GM12874 (cell line): Measurements from ENCODE around the gene CELSR2.

Experiments
- TF ChIP-seq, protein P1 (sequence below): IDR thresholded peaks from 2 replicates; pipeline ENCODE4 v1.5.1; 2011; ENCODE audit warnings: low read depth, mild to moderate bottlenecking, control low read depth, low read length, moderate library complexity; ENCODE audit not compliant: insufficient read depth

CELSR2 gene

DNA sequence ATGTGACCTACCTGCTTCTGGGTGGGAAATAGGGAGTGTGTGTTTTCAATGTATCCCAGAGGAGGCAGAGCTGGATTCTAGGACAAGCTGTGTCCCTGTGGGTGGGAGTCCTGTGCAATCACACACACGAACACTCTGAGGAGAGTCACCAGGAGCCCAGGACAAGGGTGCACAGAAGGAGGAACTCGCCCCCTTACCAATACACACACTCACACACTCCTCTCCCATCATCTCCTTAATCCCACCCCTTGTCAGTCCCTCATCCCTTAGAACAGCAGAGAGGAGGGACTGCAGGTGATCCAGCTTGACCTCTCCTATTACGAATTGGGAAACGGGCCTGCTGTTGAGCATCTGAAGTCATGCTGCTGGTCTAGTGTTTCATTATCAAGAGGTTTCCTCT is 65.9 kb downstream of the CELSR2 start:
- TF ChIP-seq, protein P1, sequence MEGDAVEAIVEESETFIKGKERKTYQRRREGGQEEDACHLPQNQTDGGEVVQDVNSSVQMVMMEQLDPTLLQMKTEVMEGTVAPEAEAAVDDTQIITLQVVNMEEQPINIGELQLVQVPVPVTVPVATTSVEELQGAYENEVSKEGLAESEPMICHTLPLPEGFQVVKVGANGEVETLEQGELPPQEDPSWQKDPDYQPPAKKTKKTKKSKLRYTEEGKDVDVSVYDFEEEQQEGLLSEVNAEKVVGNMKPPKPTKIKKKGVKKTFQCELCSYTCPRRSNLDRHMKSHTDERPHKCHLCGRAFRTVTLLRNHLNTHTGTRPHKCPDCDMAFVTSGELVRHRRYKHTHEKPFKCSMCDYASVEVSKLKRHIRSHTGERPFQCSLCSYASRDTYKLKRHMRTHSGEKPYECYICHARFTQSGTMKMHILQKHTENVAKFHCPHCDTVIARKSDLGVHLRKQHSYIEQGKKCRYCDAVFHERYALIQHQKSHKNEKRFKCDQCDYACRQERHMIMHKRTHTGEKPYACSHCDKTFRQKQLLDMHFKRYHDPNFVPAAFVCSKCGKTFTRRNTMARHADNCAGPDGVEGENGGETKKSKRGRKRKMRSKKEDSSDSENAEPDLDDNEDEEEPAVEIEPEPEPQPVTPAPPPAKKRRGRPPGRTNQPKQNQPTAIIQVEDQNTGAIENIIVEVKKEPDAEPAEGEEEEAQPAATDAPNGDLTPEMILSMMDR = no peak

DNA sequence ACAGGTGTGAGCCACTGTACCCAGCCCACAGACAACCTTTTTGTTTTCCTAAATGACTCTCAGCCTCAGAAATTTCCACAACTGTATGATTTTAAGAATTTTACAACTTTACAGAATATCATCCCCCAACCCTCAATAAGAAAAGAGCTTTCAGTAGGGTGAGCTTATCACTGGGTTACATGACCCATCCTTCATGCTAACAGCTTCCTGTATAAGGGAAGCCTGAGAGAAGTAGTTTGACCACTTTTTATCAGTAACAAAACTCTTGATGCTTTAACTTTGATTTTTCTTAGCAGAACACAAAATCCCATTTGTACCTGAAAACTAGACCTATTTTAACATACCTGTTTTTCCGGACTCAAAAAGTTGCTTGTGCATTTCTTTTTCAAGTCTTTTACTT is 67.2 kb downstream of the CELSR2 start:
- TF ChIP-seq, protein P1 = no peak

DNA sequence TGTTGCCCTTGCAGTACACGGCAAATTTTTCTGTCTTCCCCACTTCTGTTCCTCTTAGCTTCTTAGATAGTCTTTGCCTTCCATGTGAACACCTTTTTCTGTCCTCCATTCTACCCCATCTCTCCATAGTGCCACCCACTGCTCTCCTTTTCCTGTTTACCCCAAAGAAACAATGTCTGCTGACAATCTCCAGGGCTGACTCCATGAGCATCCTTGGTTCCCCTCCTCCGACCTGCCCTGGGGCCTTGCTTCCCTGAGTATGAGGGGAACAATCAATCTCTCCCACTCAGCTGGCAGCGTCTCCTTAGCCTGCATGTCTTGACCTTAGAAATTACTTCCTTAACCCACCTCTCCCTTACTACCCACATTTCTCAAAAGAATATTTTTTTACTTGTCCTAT is 69.8 kb downstream of the CELSR2 start:
- TF ChIP-seq, protein P1 = no peak

DNA sequence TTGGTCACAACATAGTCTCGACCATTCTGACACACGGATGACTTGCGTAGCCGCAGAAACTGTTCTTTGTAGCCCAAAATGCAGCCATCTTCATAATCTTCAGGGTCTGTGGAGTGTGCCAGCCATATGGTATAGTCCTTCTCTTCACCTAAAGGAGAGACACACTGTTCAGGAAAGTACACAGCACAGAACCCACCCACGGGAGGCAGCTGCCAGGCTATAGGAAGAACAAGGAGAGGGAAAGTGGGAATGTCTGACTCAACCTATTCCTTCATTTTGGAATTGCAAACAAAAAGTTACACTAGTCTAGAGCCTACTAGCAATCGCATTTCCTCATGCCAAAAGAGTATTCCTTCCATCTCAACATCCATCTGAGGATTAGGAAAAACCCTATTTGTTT is 73.6 kb downstream of the CELSR2 start:
- TF ChIP-seq, protein P1 = no peak
